PC-3 (cell line): Measurements from ENCODE around the gene AADACL4.

ENCODE experiments used
- CTCF ChIP-seq: fragments of 300-600 bp; sonication (generic); conservative IDR thresholded peaks from 2 replicates; pipeline ENCODE4 v1.5.1; 2017; ENCODE audit warnings: antibody characterized with exemption, low read depth, mild to moderate bottlenecking, low read length
- EZH2 ChIP-seq: fragments of 300-600 bp; sonication (generic); IDR thresholded peaks from one replicate; pipeline ENCODE4 v1.6.1; 2017; ENCODE audit warnings: antibody characterized with exemption, mild to moderate bottlenecking, low read length; ENCODE audit not compliant: unreplicated experiment

DNA sequence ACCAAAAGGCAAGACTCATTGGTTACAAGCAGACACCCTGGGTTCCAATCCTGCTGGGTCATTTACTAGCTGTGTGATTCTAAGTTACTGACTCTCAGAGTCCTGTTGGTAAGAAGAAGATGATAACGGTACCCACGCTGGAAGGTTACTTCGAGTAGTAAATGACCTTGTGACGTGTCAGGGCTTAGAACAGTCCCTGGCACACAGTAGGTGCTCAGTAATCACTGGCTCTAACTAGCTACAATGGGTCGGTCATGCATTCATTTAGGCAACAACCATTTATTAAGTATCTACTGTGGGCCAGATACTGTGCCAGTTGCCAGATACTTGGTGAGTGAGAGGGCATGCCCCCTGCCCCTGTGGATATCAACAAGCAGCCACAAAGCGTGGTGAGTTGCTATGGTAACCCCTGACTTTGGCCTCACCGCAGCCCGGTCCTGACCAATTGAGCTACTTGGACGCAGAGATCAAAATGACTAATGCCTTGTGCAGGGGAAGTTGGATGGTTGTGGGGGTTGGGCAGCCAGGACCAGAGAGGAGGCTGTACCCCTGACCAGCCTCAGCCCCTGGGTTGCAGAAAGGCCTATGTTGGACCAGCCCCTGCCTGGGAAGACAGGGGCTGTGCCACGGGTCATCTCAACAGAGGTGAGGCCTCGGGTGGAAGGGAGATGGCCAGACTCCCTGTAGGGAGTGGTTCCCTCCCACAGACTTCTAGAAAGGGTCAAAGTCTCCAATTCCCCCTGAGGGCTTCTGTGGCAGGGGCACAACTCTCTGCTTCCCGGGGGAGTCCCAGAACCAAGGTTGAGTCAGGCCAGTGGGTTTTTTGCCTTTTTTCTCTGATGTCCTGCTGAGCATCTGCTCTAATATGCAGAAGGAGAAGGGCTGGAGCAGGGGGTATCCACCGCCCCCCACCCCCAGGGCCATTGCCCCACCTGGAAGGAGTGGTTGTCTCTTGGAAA lies 41.9 kb upstream of the AADACL4 start:
- TF ChIP-seq CTCF, result no peak
- no peak for TF ChIP-seq EZH2
